Measurements from ENCODE around the gene NME7.
"Not testable (repeated sequence)": the region's sequence is repeated elsewhere in the genome, so short reads cannot be mapped to it uniquely, and the experiment has no call there.

The NME7 gene

DNA sequence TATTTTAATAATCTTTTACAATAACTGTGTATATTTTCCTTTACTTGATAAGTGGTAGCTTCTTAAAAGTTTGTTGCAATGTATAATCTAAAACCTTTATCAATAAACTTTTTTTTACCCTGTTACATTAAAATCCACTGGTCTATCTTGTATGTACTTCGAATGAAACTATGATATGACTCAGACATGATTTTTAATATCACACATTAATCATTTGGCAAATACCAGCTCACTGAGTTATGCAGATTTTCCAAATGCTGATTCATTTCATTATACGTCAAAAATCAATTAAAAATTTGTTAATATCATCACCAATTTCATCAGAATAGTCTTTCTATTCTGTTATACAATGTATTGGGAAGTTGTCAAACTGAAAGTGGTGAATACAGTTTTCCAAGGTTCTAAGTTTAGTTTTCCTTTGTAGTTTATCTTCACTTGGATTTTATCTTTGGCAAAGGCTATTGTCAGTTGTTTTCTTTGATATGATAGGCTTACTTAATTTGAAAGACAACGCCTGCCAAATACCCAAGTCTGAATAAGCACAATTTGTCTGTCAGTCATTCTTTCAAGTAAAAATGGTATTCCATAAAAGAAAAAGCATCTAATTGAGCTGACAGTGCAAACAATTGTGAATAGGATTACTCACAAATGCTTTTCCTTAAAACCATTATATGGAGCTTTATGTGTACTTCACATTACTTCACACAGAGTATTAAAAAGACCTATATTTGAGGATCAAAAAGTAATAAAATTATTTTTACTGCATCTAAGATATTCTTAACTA, 127.0 kb downstream of the NME7 start:
- DNase-seq (ENCODE audit: low read depth, low spot score) = peak; percentile 6
- peak overlapping the region; percentile 63 for H3K27ac ChIP-seq

DNA sequence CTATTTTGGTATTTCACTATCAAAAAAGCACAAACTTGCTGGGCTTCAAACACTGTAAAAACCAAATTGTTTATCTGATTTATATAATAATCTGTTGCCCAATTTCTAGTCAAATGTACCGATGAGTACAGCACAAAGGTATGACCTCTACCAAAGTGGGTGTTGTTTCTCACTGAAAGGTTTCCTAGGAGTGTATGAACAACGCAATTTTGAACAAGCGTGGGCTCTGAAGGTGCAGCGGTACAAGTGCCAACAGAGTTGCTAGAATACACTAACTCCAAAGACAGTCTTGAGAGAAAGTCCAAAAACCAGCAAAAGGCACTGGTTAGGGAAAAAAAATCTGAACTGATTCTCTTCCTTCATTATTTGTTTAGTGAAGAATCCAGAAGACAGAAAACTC, 130.7 kb downstream of the NME7 start:
- no peak overlapping the region for H3K27ac ChIP-seq
- DNase-seq (ENCODE audit: low read depth, low spot score) = no peak

DNA sequence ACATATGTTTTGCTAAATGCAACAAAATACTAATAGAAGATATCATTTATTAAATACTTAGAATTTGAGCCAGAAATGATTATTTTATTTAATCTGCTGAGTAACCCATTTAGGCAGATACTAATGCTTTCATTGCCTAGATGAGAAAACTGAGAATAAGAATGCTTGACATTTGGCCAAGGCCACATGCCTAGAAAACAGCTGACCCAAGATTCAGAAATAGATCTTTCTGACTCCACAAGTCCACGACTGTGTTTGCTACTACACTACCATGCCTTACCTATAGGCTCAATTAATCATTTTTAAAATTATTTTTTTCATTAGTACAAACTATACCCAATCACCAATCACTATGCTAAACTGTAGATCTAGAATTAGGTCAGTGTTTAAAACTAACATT, 131.5 kb downstream of the NME7 start:
- no peak overlapping the region for H3K27ac ChIP-seq
- no peak for DNase-seq (ENCODE audit: low read depth, low spot score)

DNA sequence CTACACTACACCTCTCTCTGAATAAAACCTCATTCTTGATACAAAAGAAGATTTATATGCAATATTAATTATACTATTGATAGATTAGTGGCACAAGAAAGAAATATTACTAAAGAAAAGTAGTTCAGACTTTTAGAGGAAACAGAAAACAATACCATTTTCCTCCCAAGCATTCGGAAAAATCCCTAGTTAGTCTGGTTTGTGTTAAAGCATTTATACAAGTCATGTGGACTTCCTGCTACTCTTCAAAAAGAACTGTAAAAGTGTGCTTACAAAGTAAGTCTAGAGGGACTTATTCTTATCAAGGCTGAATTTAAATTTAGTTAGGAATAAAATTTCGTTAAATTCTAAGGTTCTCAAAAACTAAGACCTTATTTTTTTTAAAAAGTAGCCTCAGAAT, 132.0 kb downstream of the NME7 start:
- H3K27ac ChIP-seq = no peak overlapping the region
- no peak for DNase-seq (ENCODE audit: low read depth, low spot score)

DNA sequence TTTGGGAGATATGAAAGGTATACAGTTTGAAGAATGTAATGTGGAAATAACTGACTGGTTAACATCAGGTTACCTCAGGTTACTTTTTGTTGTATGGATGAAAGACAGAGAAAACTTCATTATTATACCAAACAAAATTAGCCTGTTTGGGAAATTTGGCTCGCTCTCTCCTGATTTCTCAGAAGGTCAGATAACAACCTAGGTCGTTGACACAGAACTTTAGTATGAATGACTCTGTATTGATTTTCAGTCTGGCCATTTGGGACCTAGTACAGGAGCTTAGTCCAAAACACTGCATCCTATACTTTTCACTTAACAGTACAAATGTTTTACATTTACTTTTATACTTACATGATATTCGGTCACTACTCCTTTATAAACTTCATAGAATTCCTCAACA, 132.8 kb downstream of the NME7 start:
- no peak for DNase-seq (ENCODE audit: low read depth, low spot score)
- H3K27ac ChIP-seq = no peak overlapping the region

DNA sequence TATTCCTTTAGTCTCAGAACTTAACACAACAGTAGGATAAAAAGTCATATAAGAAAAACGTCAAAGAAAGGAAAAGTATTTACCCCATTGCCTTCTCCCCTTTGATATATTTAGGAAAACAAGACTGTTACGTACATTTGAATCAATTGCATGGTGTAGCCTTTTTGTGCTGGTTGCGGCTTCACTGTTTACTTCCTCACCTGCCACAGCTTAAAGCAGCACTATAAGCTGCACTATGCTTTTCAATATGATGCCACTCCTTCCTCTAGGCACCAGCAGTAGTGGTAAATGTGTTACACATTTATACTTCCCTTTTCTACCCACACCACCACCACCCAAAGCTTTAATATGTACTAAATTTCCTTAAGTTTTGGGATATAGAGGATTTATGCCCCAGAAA, 150.0 kb downstream of the NME7 start:
- no peak for DNase-seq (ENCODE audit: low read depth, low spot score)
- no peak overlapping the region for H3K27ac ChIP-seq

DNA sequence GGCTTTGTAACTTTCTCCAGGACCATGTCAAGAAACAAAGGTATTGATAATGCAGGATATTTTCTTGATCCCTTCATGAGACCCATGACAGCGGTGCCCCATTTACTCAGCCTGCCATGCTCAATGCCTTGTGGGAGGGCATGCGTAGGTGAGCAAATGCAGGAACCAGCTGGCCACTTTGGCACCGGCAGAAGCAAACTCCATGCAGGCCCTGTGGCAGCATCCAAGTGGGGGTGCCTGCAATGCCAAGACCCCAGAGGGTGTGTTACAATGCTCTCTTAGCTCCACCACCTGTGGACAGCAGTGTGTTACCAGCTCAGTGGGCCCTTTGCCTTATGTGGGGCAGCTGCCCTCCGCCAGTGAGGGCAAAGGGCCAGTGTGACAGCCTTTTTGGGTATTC, 153.0 kb downstream of the NME7 start:
- no peak for DNase-seq (ENCODE audit: low read depth, low spot score)
- H3K27ac ChIP-seq = no peak overlapping the region

DNA sequence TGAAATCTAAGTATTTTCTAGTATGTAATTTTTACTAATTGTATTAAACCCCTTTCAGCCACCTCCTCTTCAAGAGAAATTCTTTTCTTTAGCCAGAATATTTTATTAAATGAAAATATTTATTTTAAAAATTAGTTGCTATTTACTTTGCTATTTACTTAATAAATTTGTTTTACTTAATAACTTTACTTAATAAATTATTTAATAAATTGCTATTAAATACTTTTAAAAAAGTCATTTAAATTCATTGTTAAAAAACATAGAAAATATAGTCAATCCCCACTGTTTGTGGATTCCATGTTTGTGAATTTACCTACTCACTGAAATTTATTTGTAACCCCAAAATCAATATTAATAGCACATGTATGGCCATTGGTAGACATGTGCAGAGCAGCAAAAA, 155.5 kb downstream of the NME7 start:
- no peak overlapping the region for H3K27ac ChIP-seq

DNA sequence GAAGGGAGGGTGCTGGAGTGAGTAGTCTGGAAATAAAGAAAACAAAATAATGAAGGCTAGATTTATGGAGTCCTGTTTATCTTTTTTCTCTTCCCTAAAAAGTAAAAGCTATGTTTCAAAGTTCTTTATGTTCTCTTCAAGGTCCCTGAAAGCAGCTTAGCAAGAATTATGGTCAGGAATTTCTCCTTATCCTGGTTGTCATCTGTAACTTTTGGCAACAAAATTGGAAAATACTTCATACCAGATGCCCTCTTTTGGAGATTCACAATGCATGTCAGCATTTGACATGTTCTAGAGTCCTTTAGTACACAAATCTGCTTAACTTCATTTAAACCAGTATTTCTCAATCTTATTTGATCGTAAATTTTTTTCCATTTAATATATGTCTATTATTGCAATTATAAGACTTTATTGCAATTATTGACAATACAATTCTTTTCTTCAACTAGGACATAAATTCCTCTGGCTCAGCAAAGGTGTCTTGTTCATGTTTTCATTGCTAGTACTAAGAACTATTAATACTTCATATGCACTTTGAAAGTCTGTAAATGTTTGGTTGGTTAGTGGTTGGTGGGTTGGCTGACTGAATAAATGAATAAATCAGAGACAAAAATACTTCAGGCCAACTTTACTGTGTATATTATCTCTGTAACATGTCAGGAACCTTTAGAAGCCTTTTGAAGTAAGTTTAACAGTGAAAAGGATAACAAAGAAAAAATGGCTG, 159.6 kb downstream of the NME7 start:
- DNase-seq (ENCODE audit: low read depth, low spot score) = no peak
- no peak overlapping the region for H3K27ac ChIP-seq

More for the DNA sequence above, 155.5 kb downstream of the NME7 start:
- DNase-seq (ENCODE audit: low read depth, low spot score) = no peak

DNA sequence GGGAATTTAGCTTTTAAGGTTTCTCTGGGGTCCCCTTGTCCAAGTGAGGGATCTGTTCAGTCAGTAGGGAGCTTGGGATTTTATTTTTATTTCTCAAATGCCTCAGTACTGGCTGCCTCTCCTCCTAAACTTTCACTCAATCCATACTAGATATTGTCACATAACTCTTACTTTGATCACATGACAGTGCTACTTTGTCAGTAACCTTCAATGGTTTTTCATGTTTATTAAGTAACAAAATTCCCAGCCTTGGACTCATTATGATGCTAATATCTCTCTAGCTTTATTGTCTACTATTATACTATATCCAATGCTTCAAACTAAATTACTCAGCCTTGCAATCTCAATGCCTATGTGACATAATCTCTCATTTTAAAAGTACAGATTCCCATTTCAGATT, 163.4 kb downstream of the NME7 start:
- no peak overlapping the region for H3K27ac ChIP-seq
- no peak for DNase-seq (ENCODE audit: low read depth, low spot score)

DNA sequence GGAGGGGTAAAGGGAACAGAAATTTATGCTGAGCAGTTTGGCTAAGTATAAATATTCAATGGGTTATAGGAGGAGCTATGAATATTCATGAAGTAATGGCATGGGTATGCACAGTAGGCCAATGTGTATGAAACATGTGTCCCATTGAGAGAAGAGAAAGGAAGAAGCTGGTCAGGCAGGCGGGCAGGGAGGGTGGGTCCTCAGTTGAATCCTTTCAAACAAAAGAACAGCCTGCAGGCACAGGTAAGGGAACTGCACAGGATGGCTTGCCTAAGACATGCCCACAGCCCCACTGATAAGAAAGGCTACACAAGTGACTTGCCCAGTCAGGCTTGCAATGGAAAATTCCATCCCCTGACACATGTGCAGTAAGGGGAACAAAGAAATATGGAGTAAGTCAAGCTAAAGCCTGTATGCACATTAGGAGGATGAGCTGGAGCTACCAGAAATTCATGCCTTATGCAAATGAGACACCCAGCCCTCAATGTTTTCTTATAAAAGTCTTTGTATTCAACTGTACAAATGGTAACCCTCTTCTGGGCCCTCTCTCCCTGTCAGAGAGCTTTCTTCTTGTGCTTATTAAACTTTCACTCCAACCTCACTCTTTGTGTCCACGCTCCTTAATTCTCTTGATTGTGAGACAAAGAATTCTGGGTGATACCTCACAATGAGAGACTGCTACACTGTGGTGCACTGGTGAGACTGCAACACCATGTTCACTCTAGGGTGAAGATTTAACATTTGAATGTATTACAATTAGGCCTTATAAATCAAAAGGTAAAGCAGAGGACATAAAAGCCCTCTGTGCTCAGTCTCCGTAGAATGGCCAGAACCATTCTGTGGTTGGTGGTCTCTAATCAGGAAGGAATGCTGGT, 164.6 kb downstream of the NME7 start:
- H3K27ac ChIP-seq = peak overlapping the region; percentile 33
- peak; percentile 49 for DNase-seq (ENCODE audit: low read depth, low spot score)

DNA sequence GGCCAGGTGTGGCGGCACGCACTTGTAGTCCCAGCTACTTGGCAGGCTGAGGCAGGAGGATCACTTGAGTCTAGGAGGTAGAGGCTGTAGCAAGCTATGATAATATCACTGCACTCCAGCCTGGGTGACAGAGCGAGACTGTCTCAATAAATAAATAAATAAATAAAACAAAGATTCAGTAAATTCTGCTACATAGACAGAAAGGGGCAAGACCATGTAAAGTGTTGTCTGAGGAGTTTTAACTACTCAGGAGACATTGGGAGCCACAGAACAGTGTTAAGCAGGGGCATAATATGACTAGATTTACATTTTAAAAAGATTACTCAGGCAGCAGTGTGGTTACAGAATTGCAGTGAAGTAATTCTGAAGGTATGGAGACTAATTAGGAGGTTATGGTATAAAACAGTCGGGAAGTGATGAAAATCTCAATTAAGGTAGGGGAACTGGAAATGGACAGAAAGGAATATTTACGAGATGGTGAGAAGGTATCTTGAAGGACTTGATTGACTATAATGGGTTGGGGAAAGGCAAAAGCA, 166.4 kb downstream of the NME7 start:
- DNase-seq (ENCODE audit: low read depth, low spot score) = no peak
- no peak overlapping the region for H3K27ac ChIP-seq

DNA sequence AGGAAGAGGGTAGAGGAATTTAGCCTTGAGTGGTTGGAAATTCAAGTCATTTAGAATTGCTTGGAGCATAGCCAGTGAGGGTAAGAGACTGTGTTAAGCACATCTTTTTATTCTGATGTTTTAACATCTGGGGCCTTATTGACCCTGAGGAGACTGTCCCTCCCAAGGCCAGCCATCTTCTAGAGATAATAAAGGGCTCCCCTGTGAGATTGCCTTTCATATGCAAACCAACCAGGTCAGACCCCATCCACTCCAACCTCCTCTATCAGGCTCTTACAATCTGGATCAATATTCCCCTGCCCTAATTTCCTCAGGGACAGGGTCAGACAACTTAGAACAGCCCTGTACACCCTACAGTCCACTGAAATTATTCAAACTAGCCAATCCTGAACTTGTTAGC, 167.3 kb downstream of the NME7 start:
- H3K27ac ChIP-seq = no peak overlapping the region
- no peak for DNase-seq (ENCODE audit: low read depth, low spot score)

DNA sequence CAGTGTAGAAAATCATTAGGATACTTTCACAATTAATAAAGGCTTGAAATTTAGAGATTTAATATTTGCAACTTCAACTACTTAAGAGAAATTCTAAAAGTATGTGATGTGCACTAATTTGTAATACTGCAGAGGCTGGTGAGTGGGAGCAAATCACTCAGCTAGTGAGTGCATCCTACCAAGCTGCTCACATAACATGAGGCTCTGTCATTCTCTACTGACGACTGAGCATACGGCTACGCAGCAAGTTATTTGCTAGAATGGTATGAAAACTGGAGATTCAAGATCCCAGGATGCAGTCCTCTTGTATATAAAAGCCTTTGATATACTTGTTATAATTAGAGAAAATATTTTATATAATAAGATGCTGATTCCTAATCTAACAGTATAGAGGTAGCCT, 171.0 kb downstream of the NME7 start:
- no peak overlapping the region for H3K27ac ChIP-seq
- no peak for DNase-seq (ENCODE audit: low read depth, low spot score)

DNA sequence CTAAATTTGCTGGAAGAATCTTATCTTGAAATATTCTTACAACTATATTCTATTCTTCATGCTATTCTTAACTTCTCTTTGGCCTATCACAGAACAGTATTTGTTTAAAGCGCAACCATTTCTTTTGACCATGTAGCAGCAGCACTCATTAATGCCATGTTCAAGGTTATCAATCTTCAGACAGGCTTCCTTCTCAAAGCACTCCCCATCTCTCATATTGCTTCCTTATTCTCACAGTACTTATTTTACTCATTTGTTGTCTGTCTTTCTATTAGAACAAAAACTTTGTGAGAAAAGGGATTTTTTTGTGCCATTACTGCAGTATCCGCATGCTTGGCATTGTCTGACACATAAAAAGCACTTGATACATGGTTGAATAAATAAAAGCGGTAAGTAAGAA, 171.4 kb downstream of the NME7 start:
- DNase-seq (ENCODE audit: low read depth, low spot score) = no peak
- no peak overlapping the region for H3K27ac ChIP-seq

DNA sequence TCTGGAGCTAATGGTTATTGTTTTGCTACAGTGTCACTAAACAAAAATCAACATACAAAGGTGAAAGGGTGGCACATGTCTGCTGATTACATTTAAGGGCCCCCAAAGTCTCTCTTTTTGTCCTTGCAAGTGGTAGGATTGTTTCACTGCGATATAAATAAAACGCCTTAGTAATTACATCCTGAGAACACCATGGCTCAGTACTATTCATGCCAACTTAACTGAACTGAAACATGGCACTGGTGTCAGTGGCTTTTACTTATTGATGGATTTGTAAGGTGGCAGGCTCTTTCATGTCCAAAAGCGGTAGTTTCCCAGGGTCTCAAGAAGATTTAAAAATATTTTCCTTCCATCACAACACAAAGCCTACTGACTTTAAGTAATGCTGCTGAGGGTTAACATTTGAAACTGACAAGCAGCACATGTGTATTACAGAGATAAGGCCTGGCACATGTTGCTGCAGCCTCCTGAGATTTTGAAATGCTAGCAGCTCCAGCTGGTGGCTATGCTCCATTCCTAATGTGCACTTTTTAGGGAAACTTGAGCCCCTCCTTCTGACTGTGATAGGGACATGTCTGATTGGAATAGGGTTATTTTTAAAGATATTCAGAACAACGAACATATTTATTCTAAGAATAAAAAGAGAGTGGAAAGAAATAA, 174.3 kb downstream of the NME7 start:
- H3K27ac ChIP-seq = no peak overlapping the region
- no peak for DNase-seq (ENCODE audit: low read depth, low spot score)

DNA sequence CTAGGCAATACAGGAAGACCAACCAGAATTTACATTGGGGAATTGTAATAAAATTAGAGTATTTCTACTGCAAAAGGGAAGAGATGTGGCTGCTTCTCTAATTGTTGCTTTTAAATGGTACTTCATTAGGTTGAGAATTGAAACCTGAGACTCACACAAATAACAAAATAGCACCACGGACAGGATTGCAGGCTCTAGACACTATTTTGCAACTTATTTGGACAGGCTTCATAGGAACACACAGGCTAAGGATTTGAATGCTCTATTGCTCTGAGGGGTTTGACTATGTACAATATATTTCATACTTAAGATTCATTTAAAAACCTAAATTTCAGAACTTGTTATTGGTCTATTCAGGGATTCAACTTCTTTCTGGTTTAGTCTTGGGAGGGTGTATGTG, 181.5 kb downstream of the NME7 start:
- no peak overlapping the region for H3K27ac ChIP-seq
- DNase-seq (ENCODE audit: low read depth, low spot score) = no peak

DNA sequence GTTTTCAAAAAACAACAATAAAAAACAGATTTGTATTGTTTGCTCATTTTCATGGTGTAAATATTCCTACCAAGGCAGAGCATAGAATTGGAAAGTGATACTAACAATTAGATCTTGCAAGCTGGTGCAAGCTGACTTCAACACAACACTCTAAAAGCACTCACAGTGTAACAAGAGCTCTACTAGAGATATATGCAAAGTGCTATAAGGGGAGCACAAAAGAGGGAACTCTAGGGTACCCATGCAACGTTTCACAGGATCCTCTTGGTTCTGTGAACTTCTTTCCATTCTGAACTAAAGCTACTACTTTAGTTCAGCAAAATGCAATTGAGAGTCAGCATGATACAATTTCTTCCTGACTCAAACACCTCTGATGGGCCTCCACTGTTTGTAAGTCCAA, 182.8 kb downstream of the NME7 start:
- DNase-seq (ENCODE audit: low read depth, low spot score) = no peak
- H3K27ac ChIP-seq = no peak overlapping the region

DNA sequence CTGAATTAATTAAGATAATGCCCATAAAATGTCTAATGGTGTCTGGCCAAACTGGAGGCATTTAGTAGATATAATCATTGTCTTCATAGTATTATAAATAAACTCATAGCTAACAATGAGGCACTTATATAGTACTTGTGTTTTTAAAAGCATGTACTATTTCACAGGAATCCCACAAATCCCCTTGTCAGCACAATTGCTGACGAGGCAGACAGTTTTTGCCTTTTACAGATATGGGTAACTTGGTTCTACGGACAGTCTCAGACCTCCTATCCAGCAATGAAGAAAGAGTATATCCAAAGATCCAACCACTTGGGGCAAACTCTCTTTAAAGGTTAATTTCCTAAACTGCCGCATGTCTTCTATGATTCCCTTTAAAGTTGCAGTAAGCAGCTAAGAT, 187.4 kb downstream of the NME7 start:
- DNase-seq (ENCODE audit: low read depth, low spot score) = no peak
- no peak overlapping the region for H3K27ac ChIP-seq

DNA sequence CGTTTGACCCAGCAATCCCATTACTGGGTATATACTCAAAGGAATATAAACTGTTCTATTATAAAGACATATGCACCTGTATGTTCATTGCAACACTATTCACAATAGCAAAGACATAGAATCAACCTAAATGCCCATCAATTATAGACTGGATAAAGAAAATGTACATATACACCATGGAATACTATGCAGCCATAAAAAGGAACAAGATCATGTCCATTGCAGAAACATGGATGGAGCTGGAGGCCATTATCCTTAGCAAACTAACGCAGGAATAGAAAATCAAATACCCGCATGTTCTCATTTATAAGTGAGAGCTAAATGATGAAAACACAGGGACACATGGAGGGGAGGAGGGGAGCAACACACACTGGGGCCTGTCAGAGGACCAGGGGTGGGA, 188.2 kb downstream of the NME7 start:
- not testable (repeated sequence) for DNase-seq (ENCODE audit: low read depth, low spot score); H3K27ac ChIP-seq

All from epithelial cell of prostate (primary cell).